Stimulated activated effector memory CD8-positive, alpha-beta T cell treated with anti-CD3 and anti-CD28 coated beads, Interleukin-12 subunit alpha, Interleukin-12 subunit beta, amount 100 ng/mL, for 72 hours (primary cell): ENCODE data around the gene KCNK7.

Source experiments
- ATAC-seq: fragments of 150-1000 bp; cut with Tn5 transposase; 2 replicates; pipeline ENCODE4 v1.10.0; 2021
- DNase-seq, 2 donors: peaks; one replicate each; pipeline ENCODE4 v3.0.0; 2021 to 2022; ENCODE audit warnings: low spot score in 2 of 2
- H3K27ac Mint-ChIP-seq: one replicate; pipeline ENCODE4 v1.8.0; 2022; ENCODE audit warnings: mild to moderate bottlenecking, mixed read lengths
- H3K36me3 Mint-ChIP-seq: one replicate; pipeline ENCODE4 v1.8.0; 2022; ENCODE audit warnings: mild to moderate bottlenecking, mixed read lengths
- H3K4me1 Mint-ChIP-seq: one replicate; pipeline ENCODE4 v1.8.0; 2022; ENCODE audit warnings: mixed read lengths
- H3K4me3 Mint-ChIP-seq: one replicate; pipeline ENCODE4 v1.8.0; 2022; ENCODE audit warnings: mild to moderate bottlenecking, mixed read lengths
- H3K9me3 Mint-ChIP-seq: one replicate; pipeline ENCODE4 v1.8.0; 2022; ENCODE audit warnings: mixed read lengths

Gene KCNK7

DNA sequence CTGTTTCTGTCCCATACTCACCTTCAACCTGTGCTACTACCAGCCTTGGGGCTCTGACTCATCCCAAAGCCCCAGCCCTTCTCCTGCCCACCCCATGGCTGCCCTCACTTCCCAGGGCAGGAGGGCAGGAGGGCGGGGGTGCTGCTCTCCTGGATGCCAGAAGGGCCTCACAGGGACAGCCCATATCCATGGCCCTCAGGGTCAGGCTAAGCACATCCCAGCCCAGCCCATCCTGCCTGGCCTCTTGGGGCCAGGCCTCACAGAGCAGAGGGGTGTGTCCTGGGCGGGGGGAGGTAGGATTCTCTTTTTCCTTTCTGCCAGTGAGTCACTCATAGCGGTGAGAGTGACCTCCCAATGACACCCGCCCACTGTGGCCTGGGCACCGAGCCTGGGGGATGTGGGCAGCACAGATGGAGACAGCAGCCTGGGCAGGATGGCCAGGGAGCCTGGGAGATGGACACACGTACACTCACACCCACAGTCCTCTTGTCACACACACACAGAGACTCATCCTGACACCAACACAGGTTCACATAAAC lies 39.8 kb downstream of the KCNK7 start:
- DNase-seq (no peak), ATAC-seq (peak; percentile 46)
- H3K27ac Mint-ChIP-seq, result peak overlapping the region; percentile 90
- H3K4me3 Mint-ChIP-seq, result peak overlapping the region; percentile 75
- H3K4me1 Mint-ChIP-seq, result peaks cover 80% of the 10 kb centered on the region
- H3K9me3 Mint-ChIP-seq, result no peaks in the 10 kb centered on the region
- H3K36me3 Mint-ChIP-seq, result peaks cover 20% of the 10 kb centered on the region

DNA sequence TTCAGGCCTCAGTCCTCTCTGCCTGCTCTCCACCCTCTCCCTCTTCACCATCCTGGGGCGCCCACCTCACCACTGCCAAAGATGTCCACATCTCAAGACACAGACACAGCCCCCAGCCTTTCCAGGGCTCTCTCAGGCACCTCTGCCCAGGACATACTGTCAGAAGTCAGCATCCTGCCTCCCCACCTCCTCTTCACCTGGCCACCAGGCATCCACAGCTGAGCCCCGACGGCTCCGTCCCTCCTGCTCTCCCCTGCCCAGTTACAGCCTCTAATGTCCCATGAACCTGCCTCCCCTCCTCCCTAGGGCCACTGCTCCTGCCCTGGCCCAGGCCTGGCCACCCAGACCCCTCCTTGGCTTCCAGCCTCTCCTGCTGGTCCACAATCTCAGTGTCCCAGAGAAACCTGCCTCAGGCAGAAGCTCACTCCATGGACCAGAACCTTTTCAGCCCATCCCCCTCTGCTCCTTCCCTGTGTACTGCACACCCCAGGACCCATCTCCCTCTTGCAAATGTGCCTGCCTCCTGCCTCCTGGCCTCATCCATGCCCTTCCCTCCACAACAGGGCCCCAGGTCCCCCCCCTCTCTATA lies 40.7 kb downstream of the KCNK7 start:
- Mint-ChIP-seq H3K4me3 (peak overlapping the region; percentile 75), H3K27ac (peak overlapping the region; percentile 90), H3K4me1 (peaks cover 72% of the 10 kb centered on the region), H3K36me3 (peaks cover 28% of the 10 kb centered on the region), H3K9me3 (no peaks in the 10 kb centered on the region)
- ATAC-seq (no peak), DNase-seq (no peak)

- H3K9me3 Mint-ChIP-seq, result no peaks in the 10 kb centered on the region
- ATAC-seq (no peak), DNase-seq (no peak)
- H3K27ac Mint-ChIP-seq, result peak overlapping the region; percentile 90
- peaks cover 32% of the 10 kb centered on the region for H3K36me3 Mint-ChIP-seq
- peak overlapping the region; percentile 75 for H3K4me3 Mint-ChIP-seq
- peaks cover 66% of the 10 kb centered on the region for H3K4me1 Mint-ChIP-seq
These were observed 41.4 kb downstream of the KCNK7 start for GRCh38 chr11:65554057-65554818.

DNA sequence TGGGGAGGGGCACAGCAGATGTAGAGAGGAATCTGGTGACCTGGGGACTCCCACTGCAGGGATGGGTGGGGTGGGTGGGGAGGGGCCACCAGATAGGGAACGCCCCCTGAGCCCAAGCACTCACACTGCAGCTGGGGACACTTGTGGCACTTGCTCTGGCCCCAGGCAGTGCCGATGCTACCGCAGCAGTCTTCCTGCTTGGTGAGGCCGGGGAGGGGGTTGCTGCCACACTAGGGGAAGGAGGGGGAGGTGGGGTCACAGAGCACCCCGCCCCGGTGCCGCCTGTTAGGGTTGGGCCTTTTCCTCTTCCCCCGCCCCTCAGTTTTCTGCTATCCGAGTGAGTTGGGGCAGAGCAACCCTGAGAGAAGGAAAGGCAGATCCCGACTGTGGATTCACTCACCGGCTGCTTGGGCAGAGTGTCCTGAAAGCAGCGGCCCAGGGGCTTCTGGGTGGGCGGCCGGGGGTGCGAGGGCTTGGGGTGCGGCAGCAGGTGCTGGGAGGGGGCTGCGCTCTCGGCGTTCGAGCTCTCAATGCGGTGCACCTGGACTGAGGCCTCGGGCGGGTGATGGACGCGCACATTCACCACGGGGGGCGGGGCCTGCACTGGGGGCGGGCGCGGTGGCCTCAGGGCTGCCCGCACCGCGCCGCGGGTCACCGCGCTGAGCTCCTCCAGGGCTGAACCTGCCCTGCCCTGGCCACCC lies 42.1 kb downstream of the KCNK7 start:
- Mint-ChIP-seq H3K9me3 (no peaks in the 10 kb centered on the region), H3K27ac (no peak overlapping the region), H3K4me1 (peaks cover 67% of the 10 kb centered on the region), H3K36me3 (peaks cover 40% of the 10 kb centered on the region), H3K4me3 (peak overlapping the region; percentile 75)
- peak; percentile 58 for ATAC-seq
- no peak for DNase-seq

- peaks cover 43% of the 10 kb centered on the region for H3K36me3 Mint-ChIP-seq
- DNase-seq, result no peak
- peak overlapping the region; percentile 79 for H3K27ac Mint-ChIP-seq
- H3K4me1 Mint-ChIP-seq, result peaks cover 76% of the 10 kb centered on the region
- no peak overlapping the region for H3K4me3 Mint-ChIP-seq
- no peaks in the 10 kb centered on the region for H3K9me3 Mint-ChIP-seq
- ATAC-seq, result no peak
These were observed 43.1 kb downstream of the KCNK7 start for GRCh38 chr11:65552388-65552951.

DNA sequence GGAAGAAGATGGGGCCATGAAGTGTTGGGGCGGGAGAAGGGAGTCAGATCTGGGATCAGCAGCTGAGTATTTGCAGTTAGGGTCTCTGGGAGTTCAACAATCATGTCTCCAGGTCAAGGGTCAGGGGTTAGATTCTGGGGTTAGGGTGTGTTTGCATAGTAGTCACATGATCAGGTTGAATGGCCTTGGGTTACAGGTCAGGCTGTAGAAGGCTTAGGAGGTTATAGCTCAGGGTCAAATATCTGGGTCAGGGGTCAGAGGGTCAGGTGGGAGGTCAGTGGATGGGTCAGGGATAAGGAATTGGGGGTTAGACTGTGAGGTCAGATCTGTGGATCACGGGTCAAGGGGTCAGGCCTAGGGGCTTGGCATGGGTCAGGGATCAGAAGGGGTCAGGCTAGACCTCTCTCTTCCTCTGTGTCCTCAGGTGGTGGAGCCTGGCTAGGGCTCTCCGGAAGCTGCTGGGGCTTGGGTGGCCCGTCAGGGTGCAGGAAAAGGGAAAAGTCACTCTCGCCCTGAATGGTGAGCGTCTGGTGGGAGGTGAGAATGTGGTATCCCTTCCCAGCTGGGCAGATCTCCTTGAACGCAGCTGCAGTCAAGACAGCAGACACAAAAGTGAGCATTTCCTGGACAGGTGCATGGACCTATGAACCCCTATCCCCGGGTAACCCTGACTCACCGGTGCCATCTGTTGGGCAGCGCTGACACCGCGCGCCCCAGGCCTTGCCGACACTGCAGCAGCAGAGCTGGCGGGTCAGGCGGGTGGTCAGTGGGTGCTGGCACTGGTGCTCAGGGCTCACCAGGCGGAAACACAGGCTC lies 43.8 kb downstream of the KCNK7 start:
- Mint-ChIP-seq H3K27ac (peak overlapping the region; percentile 79), H3K4me3 (no peak overlapping the region), H3K4me1 (peaks cover 74% of the 10 kb centered on the region), H3K36me3 (peaks cover 43% of the 10 kb centered on the region), H3K9me3 (no peaks in the 10 kb centered on the region)
- DNase-seq (peak; percentile 47 to 82), ATAC-seq (peak; percentile 54)

- Mint-ChIP-seq H3K27ac (no peak overlapping the region), H3K9me3 (no peaks in the 10 kb centered on the region), H3K36me3 (peaks cover 50% of the 10 kb centered on the region), H3K4me3 (no peak overlapping the region), H3K4me1 (peaks cover 73% of the 10 kb centered on the region)
- ATAC-seq (no peak), DNase-seq (no peak)
These were observed 46.5 kb downstream of the KCNK7 start for GRCh38 chr11:65549096-65549495.

DNA sequence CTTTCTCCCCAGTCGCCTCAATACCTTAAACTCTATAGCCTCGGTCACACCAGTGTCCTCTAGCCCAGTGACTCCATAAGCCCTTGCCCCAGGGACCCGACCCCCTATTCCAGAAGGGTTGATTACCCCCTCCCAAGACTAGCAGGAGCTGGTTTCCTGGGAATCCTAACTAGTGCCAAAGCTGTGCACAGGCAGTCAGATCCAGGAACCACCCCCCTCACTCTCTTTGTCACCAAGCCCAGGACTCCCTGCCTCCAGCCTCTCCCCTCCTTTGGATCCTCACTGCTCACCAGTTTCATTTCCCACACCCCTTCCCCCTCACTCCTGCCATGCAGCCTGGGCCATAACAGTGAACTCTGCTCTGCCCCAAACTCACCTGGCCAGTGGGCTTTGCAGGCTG lies 47.2 kb downstream of the KCNK7 start:
- Mint-ChIP-seq H3K36me3 (peaks cover 53% of the 10 kb centered on the region), H3K9me3 (no peaks in the 10 kb centered on the region), H3K27ac (peak overlapping the region; percentile 62), H3K4me1 (peaks cover 76% of the 10 kb centered on the region), H3K4me3 (peak overlapping the region; percentile 75)
- DNase-seq, result no peak
- ATAC-seq, result no peak

DNA sequence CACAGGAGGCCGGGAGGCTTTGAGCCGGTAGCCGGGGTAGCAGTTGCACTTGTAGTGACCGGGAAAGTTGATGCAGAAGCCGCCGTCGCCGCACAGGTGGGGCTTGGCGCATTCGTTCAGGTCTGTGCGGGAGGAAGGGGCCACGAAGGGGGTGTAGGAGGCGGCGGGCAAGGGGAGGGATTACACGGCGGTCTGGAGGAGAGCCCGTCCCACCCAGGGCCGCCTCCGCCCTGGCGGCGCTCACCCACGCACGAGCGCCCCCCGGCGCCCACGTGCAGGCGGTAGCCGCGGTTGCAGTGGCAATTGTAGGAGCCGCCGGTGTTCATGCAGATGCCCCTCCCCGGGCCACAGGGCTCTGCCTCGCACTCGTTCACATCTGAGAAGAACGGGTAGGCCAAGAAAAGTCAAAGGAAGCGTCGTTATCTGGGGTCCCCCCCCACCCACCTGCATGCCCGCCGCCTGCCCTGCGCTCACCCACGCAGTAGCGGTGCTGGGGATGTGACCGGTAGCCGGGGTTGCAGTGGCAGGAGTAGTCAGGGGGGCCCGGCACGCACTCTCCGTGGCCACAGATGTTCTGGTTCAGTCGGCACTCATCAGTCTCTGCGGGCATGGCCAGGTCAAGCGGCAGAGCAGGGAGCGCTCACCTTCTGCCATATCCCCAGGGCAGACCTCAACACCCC lies 48.0 kb downstream of the KCNK7 start:
- Mint-ChIP-seq H3K4me3 (peak overlapping the region; percentile 75), H3K27ac (peak overlapping the region; percentile 62), H3K36me3 (peaks cover 60% of the 10 kb centered on the region), H3K4me1 (peaks cover 72% of the 10 kb centered on the region), H3K9me3 (no peaks in the 10 kb centered on the region)
- ATAC-seq (no peak), DNase-seq (no peak)

GRCh38 chr11:65546217-65546958 lies 49.2 kb downstream of the KCNK7 start:
- peak overlapping the region; percentile 78 for H3K27ac Mint-ChIP-seq
- H3K9me3 Mint-ChIP-seq, result no peaks in the 10 kb centered on the region
- H3K4me3 Mint-ChIP-seq, result peak overlapping the region; percentile 75
- H3K4me1 Mint-ChIP-seq, result peaks cover 71% of the 10 kb centered on the region
- ATAC-seq, result peak; percentile 86
- peaks cover 51% of the 10 kb centered on the region for H3K36me3 Mint-ChIP-seq
- DNase-seq, result peak; percentile 100

DNA sequence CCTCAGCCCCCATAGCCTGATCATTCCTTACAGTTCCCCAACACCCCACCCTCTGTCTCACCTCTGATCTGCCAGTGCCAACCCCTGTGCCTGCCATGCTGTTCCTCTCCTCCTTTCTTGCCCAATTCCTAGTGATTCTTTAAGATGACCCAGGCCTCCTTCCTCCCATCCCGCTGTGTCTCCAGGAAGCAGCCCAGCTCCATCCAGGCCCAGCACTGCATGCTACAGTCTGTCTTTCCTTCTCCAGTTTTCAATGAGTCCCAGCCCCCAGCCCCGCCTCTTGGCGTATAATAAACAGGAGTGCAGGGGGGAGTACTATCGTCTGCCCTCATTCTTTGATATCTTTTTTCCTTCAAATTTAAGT lies 49.8 kb downstream of the KCNK7 start:
- Mint-ChIP-seq H3K4me1 (peaks cover 70% of the 10 kb centered on the region), H3K4me3 (peak overlapping the region; percentile 75), H3K36me3 (peaks cover 48% of the 10 kb centered on the region), H3K27ac (peak overlapping the region; percentile 78), H3K9me3 (no peaks in the 10 kb centered on the region)
- ATAC-seq, result no peak
- no peak for DNase-seq
